OCI-M1 (cell line): ENCODE results near the gene HP1BP3.

ENCODE experiments used
- DNase-seq: peaks from one replicate; lab custom pipeline; 2025; lab: John Stamatoyannopoulos, UW

HP1BP3 gene

GRCh38 chr1:20770314-20771087 is 16.6 kb downstream of the HP1BP3 start:
- no peak for DNase-seq

- no peak for DNase-seq
These were observed 19.8 kb downstream of the HP1BP3 start for GRCh38 chr1:20767271-20767670.

- DNase-seq = no peak
These were observed 23.7 kb downstream of the HP1BP3 start for GRCh38 chr1:20763417-20763816.

- no peak for DNase-seq
These were observed 26.8 kb downstream of the HP1BP3 start for GRCh38 chr1:20760322-20760721.

- DNase-seq = no peak
These were observed 33.5 kb downstream of the HP1BP3 start for GRCh38 chr1:20753589-20753988.

GRCh38 chr1:20751462-20751990 is 35.6 kb downstream of the HP1BP3 start:
- DNase-seq = no peak

GRCh38 chr1:20742671-20743070 is 44.4 kb downstream of the HP1BP3 start:
- DNase-seq = no peak

GRCh38 chr1:20740781-20741180 is 46.3 kb downstream of the HP1BP3 start:
- DNase-seq = no peak

- no peak for DNase-seq
These were observed 47.9 kb downstream of the HP1BP3 start for GRCh38 chr1:20739225-20739624.

- no peak for DNase-seq
These were observed 51.5 kb downstream of the HP1BP3 start for GRCh38 chr1:20735581-20736111.

- DNase-seq = no peak
These were observed 53.6 kb downstream of the HP1BP3 start for GRCh38 chr1:20733360-20733975.

GRCh38 chr1:20732588-20733359 is 54.3 kb downstream of the HP1BP3 start, which contains the start of gene SH2D5:
Gene SH2D5 (minus strand): TSS chr1:20732703. CDS start chr1:20728044, 4,659 bp downstream.
- peak; percentile 89 for DNase-seq

GRCh38 chr1:20732071-20732587 is 55.0 kb downstream of the HP1BP3 start:
- peak; percentile 34 for DNase-seq

- no peak for DNase-seq
These were observed 55.8 kb downstream of the HP1BP3 start for GRCh38 chr1:20731057-20731991.

GRCh38 chr1:20730690-20731056 is 56.4 kb downstream of the HP1BP3 start:
- no peak for DNase-seq

GRCh38 chr1:20729990-20730689 is 57.0 kb downstream of the HP1BP3 start:
- DNase-seq = no peak

- DNase-seq = no peak
These were observed 57.8 kb downstream of the HP1BP3 start for GRCh38 chr1:20729155-20729931.

GRCh38 chr1:20728371-20729154 is 58.5 kb downstream of the HP1BP3 start:
- DNase-seq = no peak
